SH-SY5Y (cell line): ENCODE results near the gene SGMS1.

Experiments used
- GATA2 ChIP-seq: IDR thresholded peaks from 2 replicates; pipeline ENCODE4 v1.6.1; 2011; ENCODE audit warnings: mild to moderate bottlenecking, low read depth, low read length
- GATA3 ChIP-seq: IDR thresholded peaks from 2 replicates; pipeline ENCODE4 v1.6.1; 2011; ENCODE audit warnings: low read depth, mild to moderate bottlenecking, low read length, moderate library complexity

DNA sequence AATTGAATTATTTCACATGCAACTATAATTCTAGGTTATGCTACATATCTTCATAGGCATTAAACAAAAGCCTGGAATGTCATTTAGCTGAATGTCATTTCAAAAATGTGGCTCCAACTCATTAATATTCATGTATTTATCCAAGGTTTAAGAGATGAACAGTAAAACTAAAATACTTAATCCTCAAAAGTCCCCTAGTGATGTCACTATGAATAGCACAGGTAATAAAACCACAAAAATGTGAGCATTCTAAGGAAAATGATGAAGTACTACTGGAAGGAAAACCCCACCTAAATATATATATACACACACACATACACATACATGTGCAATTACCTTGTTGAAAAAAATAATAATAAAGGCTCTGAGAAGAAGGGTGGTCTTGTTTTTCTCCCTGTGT is 218.0 kb downstream of the SGMS1 start:
- TF ChIP-seq GATA2: no peak
- TF ChIP-seq GATA3: no peak
